Muscle of back (tissue), 10 donors: ENCODE data around the gene CIZ1. TPM values are rescaled to one million over a fixed set of nuclear protein-coding genes. Genes with fewer than 3 reads are reported as not detected.

Experiments
- polyA plus RNA-seq, 10 donors: library from polyadenylated mRNA; unstranded; fragments of 120-200 nt; gene quantifications; one replicate each; pipeline ENCODE4 v1.2.1, GENCODE V29; 2013; ENCODE audit not compliant: insufficient read length in 10 of 10

Gene CIZ1
- polyA plus RNA-seq, 10 donors, result 84.8 to 128 (median 99.1) TPM

Other genes with a start within 250 kb of the CIZ1 start
- 10 to 100 TPM; 15.4 to 27.3 (median 17.4) TPM for gene EEIG1, start 210.6 kb downstream of the CIZ1 start, polyA plus RNA-seq
- gene NAIF1, start 124.3 kb downstream of the CIZ1 start, polyA plus RNA-seq, result 1 to 10 TPM; 6.3 to 9.2 (median 8.0) TPM
- 10 to 100 TPM in 9 of 10 donors, 1 to 10 TPM in 1; 9.6 to 16.2 (median 12.0) TPM for gene SLC25A25, start 123.3 kb downstream of the CIZ1 start, polyA plus RNA-seq
- 10 to 100 TPM; 28.2 to 40.0 (median 36.1) TPM for gene PTGES2, start 63.8 kb downstream of the CIZ1 start, polyA plus RNA-seq
- gene LCN2, start 42.1 kb downstream of the CIZ1 start, polyA plus RNA-seq, result 1 to 10 TPM in 1 of 10 donors, under 1 TPM in 9; 0.16 to 1.3 (median 0.68) TPM
- 10 to 100 TPM; 19.9 to 33.8 (median 26.3) TPM for gene BBLN, start 31.3 kb downstream of the CIZ1 start, polyA plus RNA-seq
- gene DNM1, start 11.8 kb upstream of the CIZ1 start, polyA plus RNA-seq, result 100 to 1,000 TPM in 1 of 10 donors, 10 to 100 TPM in 9; 32.0 to 119 (median 52.2) TPM
- 100 to 1,000 TPM in 1 of 10 donors, 10 to 100 TPM in 9; 76.3 to 111 (median 90.5) TPM for gene GOLGA2, start 84.4 kb upstream of the CIZ1 start, polyA plus RNA-seq
- gene SWI5, start 84.7 kb upstream of the CIZ1 start, polyA plus RNA-seq, result 10 to 100 TPM; 17.9 to 26.9 (median 23.6) TPM
- gene TRUB2, start 130.9 kb upstream of the CIZ1 start, polyA plus RNA-seq, result 10 to 100 TPM; 18.3 to 25.7 (median 21.9) TPM
- gene COQ4, start 131.3 kb upstream of the CIZ1 start, polyA plus RNA-seq, result 10 to 100 TPM; 18.6 to 39.2 (median 27.4) TPM
- 10 to 100 TPM in 5 of 10 donors, 1 to 10 TPM in 5; 7.8 to 13.4 (median 10.7) TPM for gene SLC27A4, start 149.0 kb upstream of the CIZ1 start, polyA plus RNA-seq
- gene URM1, start 179.8 kb upstream of the CIZ1 start, polyA plus RNA-seq, result 10 to 100 TPM; 47.6 to 72.9 (median 63.7) TPM
- gene CERCAM, start 229.3 kb upstream of the CIZ1 start, polyA plus RNA-seq, result 100 to 1,000 TPM in 6 of 10 donors, 10 to 100 TPM in 4; 75.4 to 137 (median 109) TPM